ENCODE data around the gene ADAMTS18. TPM values are rescaled to one million over a fixed set of nuclear protein-coding genes. Genes with fewer than 3 reads are reported as not detected.

The ADAMTS18 gene
- polyA plus RNA-seq, 3 donors from 2014 or later = not detected

- Mint-ChIP-seq H3K27ac (no peak overlapping the region), H3K4me3 (no peak overlapping the region), H3K9me3 (peaks cover 0 to 1% (median 0%) of the 10 kb centered on the region in 6 donors), H3K27me3 (ENCODE audit: low read depth in 3 of 3) (peaks cover 0 to 18% (median 4%) of the 10 kb centered on the region in 3 donors), H3K36me3 (no peaks in the 10 kb centered on the region), H3K4me1 (no peaks in the 10 kb centered on the region)
- no peak for DNase-seq
These were observed 36.3 kb downstream of the ADAMTS18 start for GRCh38 chr16:77398495-77398894.

- no peak for DNase-seq
- Mint-ChIP-seq H3K4me3 (no peak overlapping the region), H3K36me3 (no peaks in the 10 kb centered on the region), H3K27me3 (ENCODE audit: low read depth in 3 of 3) (peaks cover 0 to 16% (median 4%) of the 10 kb centered on the region in 3 donors), H3K9me3 (peaks cover 0 to 1% (median 0%) of the 10 kb centered on the region in 6 donors), H3K27ac (no peak overlapping the region), H3K4me1 (no peaks in the 10 kb centered on the region)
These were observed 38.4 kb downstream of the ADAMTS18 start for GRCh38 chr16:77396461-77396860.

- peaks cover 0 to 2% (median 0%) of the 10 kb centered on the region in 6 donors for H3K9me3 Mint-ChIP-seq
- peaks cover 0 to 19% (median 2%) of the 10 kb centered on the region in 3 donors for H3K27me3 Mint-ChIP-seq (ENCODE audit: low read depth in 3 of 3)
- no peak overlapping the region for H3K4me3 Mint-ChIP-seq
- H3K4me1 Mint-ChIP-seq = no peaks in the 10 kb centered on the region
- H3K36me3 Mint-ChIP-seq = no peaks in the 10 kb centered on the region
- no peak overlapping the region for H3K27ac Mint-ChIP-seq
- no peak for DNase-seq
These were observed 40.1 kb downstream of the ADAMTS18 start for GRCh38 chr16:77394699-77395098.

GRCh38 chr16:77393955-77394354 lies 40.9 kb downstream of the ADAMTS18 start:
- peaks cover 0 to 5% (median 0%) of the 10 kb centered on the region in 6 donors for H3K9me3 Mint-ChIP-seq

GRCh38 chr16:77387815-77388209 lies 47.0 kb downstream of the ADAMTS18 start:
- Mint-ChIP-seq H3K27me3 (ENCODE audit: low read depth in 3 of 3) (peaks cover 2 to 6% (median 4%) of the 10 kb centered on the region in 3 donors), H3K27ac (no peak overlapping the region), H3K9me3 (peaks cover 0 to 8% (median 0%) of the 10 kb centered on the region in 6 donors), H3K36me3 (no peaks in the 10 kb centered on the region), H3K4me1 (no peaks in the 10 kb centered on the region), H3K4me3 (no peak overlapping the region)
- no peak for DNase-seq

More at GRCh38 chr16:77393955-77394354, 40.9 kb downstream of the ADAMTS18 start:
- no peak overlapping the region for H3K4me3 Mint-ChIP-seq
- H3K36me3 Mint-ChIP-seq = no peaks in the 10 kb centered on the region
- no peaks in the 10 kb centered on the region for H3K4me1 Mint-ChIP-seq
- peaks cover 0 to 21% (median under 1%) of the 10 kb centered on the region in 3 donors for H3K27me3 Mint-ChIP-seq (ENCODE audit: low read depth in 3 of 3)
- no peak for DNase-seq
- H3K27ac Mint-ChIP-seq = no peak overlapping the region

GRCh38 chr16:77386831-77387814 lies 47.7 kb downstream of the ADAMTS18 start:
- no peak overlapping the region for H3K4me3 Mint-ChIP-seq
- peaks cover 2 to 5% (median 4%) of the 10 kb centered on the region in 3 donors for H3K27me3 Mint-ChIP-seq (ENCODE audit: low read depth in 3 of 3)
- H3K9me3 Mint-ChIP-seq = peaks cover 0 to 8% (median 0%) of the 10 kb centered on the region in 6 donors
- no peaks in the 10 kb centered on the region for H3K36me3 Mint-ChIP-seq
- H3K27ac Mint-ChIP-seq = no peak overlapping the region
- no peaks in the 10 kb centered on the region for H3K4me1 Mint-ChIP-seq
- no peak for DNase-seq

GRCh38 chr16:77385481-77385880 lies 49.4 kb downstream of the ADAMTS18 start:
- no peaks in the 10 kb centered on the region for H3K36me3 Mint-ChIP-seq
- peaks cover 0 to 8% (median 0%) of the 10 kb centered on the region in 6 donors for H3K9me3 Mint-ChIP-seq
- DNase-seq = no peak
- no peak overlapping the region for H3K4me3 Mint-ChIP-seq
- no peak overlapping the region for H3K27ac Mint-ChIP-seq
- peaks cover 2 to 4% (median 4%) of the 10 kb centered on the region in 3 donors for H3K27me3 Mint-ChIP-seq (ENCODE audit: low read depth in 3 of 3)
- no peaks in the 10 kb centered on the region for H3K4me1 Mint-ChIP-seq

- Mint-ChIP-seq H3K36me3 (no peaks in the 10 kb centered on the region), H3K4me3 (no peak overlapping the region), H3K9me3 (peaks cover 0 to 3% (median 0%) of the 10 kb centered on the region in 6 donors), H3K4me1 (no peaks in the 10 kb centered on the region), H3K27ac (no peak overlapping the region), H3K27me3 (ENCODE audit: low read depth in 3 of 3) (peaks cover 2 to 4% (median 4%) of the 10 kb centered on the region in 3 donors)
- no peak for DNase-seq
These were observed 51.1 kb downstream of the ADAMTS18 start for GRCh38 chr16:77383606-77384187.

GRCh38 chr16:77376358-77376757 lies 58.5 kb downstream of the ADAMTS18 start:
- H3K9me3 Mint-ChIP-seq = peaks cover 0 to 4% (median 1%) of the 10 kb centered on the region in 6 donors
- no peak overlapping the region for H3K4me3 Mint-ChIP-seq
- H3K4me1 Mint-ChIP-seq = no peaks in the 10 kb centered on the region
- H3K27me3 Mint-ChIP-seq (ENCODE audit: low read depth in 3 of 3) = peaks cover 2 to 4% (median 4%) of the 10 kb centered on the region in 3 donors
- peak in 1 of 3 donors; percentile 1 for DNase-seq
- no peak overlapping the region for H3K27ac Mint-ChIP-seq
- H3K36me3 Mint-ChIP-seq = no peaks in the 10 kb centered on the region

GRCh38 chr16:77375396-77375795 lies 59.4 kb downstream of the ADAMTS18 start:
- H3K9me3 Mint-ChIP-seq = peaks cover 0 to 4% (median 3%) of the 10 kb centered on the region in 6 donors
- no peaks in the 10 kb centered on the region for H3K4me1 Mint-ChIP-seq
- DNase-seq = no peak
- H3K4me3 Mint-ChIP-seq = no peak overlapping the region
- no peaks in the 10 kb centered on the region for H3K36me3 Mint-ChIP-seq
- H3K27me3 Mint-ChIP-seq (ENCODE audit: low read depth in 3 of 3) = peaks cover 4% of the 10 kb centered on the region in 3 donors
- H3K27ac Mint-ChIP-seq = no peak overlapping the region

GRCh38 chr16:77374384-77374783 lies 60.5 kb downstream of the ADAMTS18 start:
- H3K36me3 Mint-ChIP-seq = no peaks in the 10 kb centered on the region
- H3K27ac Mint-ChIP-seq = no peak overlapping the region
- peaks cover 3 to 4% (median 4%) of the 10 kb centered on the region in 3 donors for H3K27me3 Mint-ChIP-seq (ENCODE audit: low read depth in 3 of 3)

GRCh38 chr16:77373726-77374125 lies 61.1 kb downstream of the ADAMTS18 start:
- Mint-ChIP-seq H3K27ac (no peak overlapping the region), H3K27me3 (ENCODE audit: low read depth in 3 of 3) (peaks cover 3 to 4% (median 4%) of the 10 kb centered on the region in 3 donors), H3K9me3 (peaks cover 0 to 6% (median 4%) of the 10 kb centered on the region in 6 donors), H3K36me3 (no peaks in the 10 kb centered on the region), H3K4me1 (no peaks in the 10 kb centered on the region), H3K4me3 (no peak overlapping the region)
- DNase-seq = no peak

More at GRCh38 chr16:77374384-77374783, 60.5 kb downstream of the ADAMTS18 start:
- Mint-ChIP-seq H3K4me1 (no peaks in the 10 kb centered on the region), H3K9me3 (peaks cover 0 to 6% (median 4%) of the 10 kb centered on the region in 6 donors), H3K4me3 (no peak overlapping the region)
- DNase-seq = no peak

GRCh38 chr16:77364770-77365169 lies 70.1 kb downstream of the ADAMTS18 start:
- no peak overlapping the region for H3K27ac Mint-ChIP-seq
- peaks cover 0 to under 1% (median 0%) of the 10 kb centered on the region in 6 donors for H3K9me3 Mint-ChIP-seq
- no peak for DNase-seq

GRCh38 chr16:77359065-77359502 lies 75.8 kb downstream of the ADAMTS18 start:
- no peak for DNase-seq
- no peaks in the 10 kb centered on the region for H3K36me3 Mint-ChIP-seq
- H3K27ac Mint-ChIP-seq = no peak overlapping the region
- H3K4me3 Mint-ChIP-seq = no peak overlapping the region
- H3K4me1 Mint-ChIP-seq = no peaks in the 10 kb centered on the region
- H3K9me3 Mint-ChIP-seq = no peaks in the 10 kb centered on the region
- H3K27me3 Mint-ChIP-seq (ENCODE audit: low read depth in 3 of 3) = peaks cover 0 to 1% (median 0%) of the 10 kb centered on the region in 3 donors

More at GRCh38 chr16:77364770-77365169, 70.1 kb downstream of the ADAMTS18 start:
- Mint-ChIP-seq H3K27me3 (ENCODE audit: low read depth in 3 of 3) (no peaks in the 10 kb centered on the region), H3K4me3 (no peak overlapping the region), H3K4me1 (no peaks in the 10 kb centered on the region), H3K36me3 (no peaks in the 10 kb centered on the region)
